ENCODE measurements around the gene MSH4. TPM values are rescaled to one million over a fixed set of nuclear protein-coding genes. Genes with fewer than 3 reads are reported as not detected.
"Not testable (repeated sequence)": the region's sequence is repeated elsewhere in the genome, so short reads cannot be mapped to it uniquely, and the experiment has no call there.

MSH4 gene
- total and polyA plus RNA-seq, 2 donors, result 0.19 to 0.89 TPM

DNA sequence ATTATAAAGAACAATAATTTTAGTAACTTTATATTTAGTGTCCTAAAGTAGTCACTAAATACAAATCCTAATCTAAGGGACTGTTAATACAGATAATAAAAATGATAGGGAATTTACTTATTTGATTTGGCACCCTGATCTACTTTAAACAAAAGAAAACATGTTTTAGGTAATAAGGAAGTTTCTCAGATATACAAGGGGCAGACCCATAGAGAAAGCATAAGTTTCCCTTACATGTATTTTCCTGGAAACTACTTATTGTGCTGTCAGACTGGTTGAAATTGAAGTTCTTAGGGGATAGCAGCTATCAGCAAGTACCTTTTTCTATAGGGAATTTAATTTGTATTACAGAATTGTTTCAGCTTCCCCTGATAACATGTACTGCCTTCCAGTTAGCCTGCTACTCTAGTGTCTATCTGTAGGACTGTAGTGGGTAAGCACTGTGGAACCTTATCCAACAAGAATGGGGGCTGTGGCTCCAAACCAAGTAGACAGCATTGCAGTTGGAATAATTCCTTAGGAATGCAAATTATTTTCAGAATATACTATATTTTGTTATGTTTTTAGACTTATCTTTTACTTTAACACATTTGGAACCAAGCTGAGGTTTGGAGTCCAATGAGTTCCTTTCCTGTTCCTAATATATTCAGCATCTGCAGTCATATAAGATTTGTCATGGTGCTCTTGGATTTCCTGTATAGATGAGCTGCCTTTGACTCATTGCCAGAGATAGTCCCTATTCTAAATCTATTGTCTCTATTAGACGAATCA, 14.7 kb downstream of the MSH4 start:
- WGBS, result 97% methylated on average over 1 of the region's 1 CpG
- no peaks in the 10 kb centered on the region for H3K27me3 ChIP-seq (ENCODE audit: control insufficient read depth in 2 of 2, insufficient read depth in 1 of 2, low read length in 1 of 2)
- no peak overlapping the region for H3K27ac ChIP-seq (ENCODE audit: low read depth in 1 of 2, low read length in 1 of 2)
- H3K36me3 ChIP-seq (ENCODE audit: control insufficient read depth in 2 of 2, insufficient read depth in 2 of 2, low read length in 1 of 2), result no peaks in the 10 kb centered on the region
- no peaks in the 10 kb centered on the region for H3K4me1 ChIP-seq (ENCODE audit: control insufficient read depth in 2 of 2, insufficient read depth in 2 of 2, low read length in 2 of 2)
- DNase-seq (ENCODE audit: low read depth in 6 of 9, low spot score in 9 of 9), result no peak
- no peak overlapping the region for H3K4me3 ChIP-seq (ENCODE audit: low read length in 2 of 2)
- no peaks in the 10 kb centered on the region for H3K9me3 ChIP-seq (ENCODE audit: control insufficient read depth in 2 of 2, insufficient read depth in 1 of 2, low read length in 1 of 2)

DNA sequence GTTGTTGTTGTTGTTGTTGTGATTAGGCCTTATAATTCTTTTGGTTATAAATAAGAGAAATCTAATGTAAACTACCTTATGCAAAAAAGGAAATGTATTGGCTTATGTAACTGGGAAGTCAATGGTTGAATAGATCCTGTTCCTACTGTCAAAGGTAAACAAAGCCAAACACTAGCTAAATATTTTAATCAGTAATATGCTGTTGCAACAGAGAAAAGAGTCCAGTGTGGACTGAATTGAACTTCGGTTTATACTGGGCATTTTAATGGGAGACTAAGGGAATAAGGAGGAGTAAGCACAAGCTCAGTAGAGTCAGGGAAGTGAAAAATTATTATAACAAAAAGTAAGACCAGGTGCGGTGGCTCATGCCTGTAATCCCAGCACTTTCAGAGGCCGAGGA, 15.4 kb downstream of the MSH4 start:
- no peak for DNase-seq (ENCODE audit: low read depth in 6 of 9, low spot score in 9 of 9)
- 98% methylated on average over 3 of the region's 3 CpGs for whole genome bisulfite sequencing
- no peaks in the 10 kb centered on the region for H3K27me3 ChIP-seq (ENCODE audit: control insufficient read depth in 2 of 2, insufficient read depth in 1 of 2, low read length in 1 of 2)
- H3K36me3 ChIP-seq (ENCODE audit: control insufficient read depth in 2 of 2, insufficient read depth in 2 of 2, low read length in 1 of 2), result no peaks in the 10 kb centered on the region
- H3K4me1 ChIP-seq (ENCODE audit: control insufficient read depth in 2 of 2, insufficient read depth in 2 of 2, low read length in 2 of 2), result no peaks in the 10 kb centered on the region
- no peak overlapping the region for H3K4me3 ChIP-seq (ENCODE audit: low read length in 2 of 2)
- H3K27ac ChIP-seq (ENCODE audit: low read depth in 1 of 2, low read length in 1 of 2), result no peak overlapping the region
- H3K9me3 ChIP-seq (ENCODE audit: control insufficient read depth in 2 of 2, insufficient read depth in 1 of 2, low read length in 1 of 2), result no peaks in the 10 kb centered on the region

DNA sequence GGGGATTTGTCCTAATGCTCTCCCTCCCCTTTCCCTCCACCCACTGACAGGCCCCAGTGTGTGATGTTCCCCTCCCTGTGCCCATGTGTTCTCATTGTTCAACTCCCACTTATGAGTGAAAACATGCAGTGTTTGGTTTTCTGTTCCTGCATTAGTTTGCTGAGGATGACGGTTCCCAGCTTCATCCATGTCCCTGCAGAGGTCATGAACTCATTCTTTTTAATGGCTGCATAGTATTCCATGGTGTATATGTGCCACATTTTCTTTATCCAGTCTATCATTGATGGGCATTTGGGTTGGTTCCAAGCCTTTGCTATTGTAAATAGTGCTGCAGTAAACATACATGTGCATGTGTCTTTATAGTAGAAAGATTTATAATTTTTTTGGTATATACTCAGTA, 26.9 kb downstream of the MSH4 start:
- DNase-seq (ENCODE audit: low read depth in 6 of 9, low spot score in 9 of 9); H3K27me3 ChIP-seq (ENCODE audit: control insufficient read depth in 2 of 2, insufficient read depth in 1 of 2, low read length in 1 of 2); H3K4me3 ChIP-seq (ENCODE audit: low read length in 2 of 2); H3K36me3 ChIP-seq (ENCODE audit: control insufficient read depth in 2 of 2, insufficient read depth in 2 of 2, low read length in 1 of 2); H3K27ac ChIP-seq (ENCODE audit: low read depth in 1 of 2, low read length in 1 of 2); H3K4me1 ChIP-seq (ENCODE audit: control insufficient read depth in 2 of 2, insufficient read depth in 2 of 2, low read length in 2 of 2); H3K9me3 ChIP-seq (ENCODE audit: control insufficient read depth in 2 of 2, insufficient read depth in 1 of 2, low read length in 1 of 2): not testable (repeated sequence)
- WGBS, result 90% methylated on average over 1 of the region's 1 CpG

DNA sequence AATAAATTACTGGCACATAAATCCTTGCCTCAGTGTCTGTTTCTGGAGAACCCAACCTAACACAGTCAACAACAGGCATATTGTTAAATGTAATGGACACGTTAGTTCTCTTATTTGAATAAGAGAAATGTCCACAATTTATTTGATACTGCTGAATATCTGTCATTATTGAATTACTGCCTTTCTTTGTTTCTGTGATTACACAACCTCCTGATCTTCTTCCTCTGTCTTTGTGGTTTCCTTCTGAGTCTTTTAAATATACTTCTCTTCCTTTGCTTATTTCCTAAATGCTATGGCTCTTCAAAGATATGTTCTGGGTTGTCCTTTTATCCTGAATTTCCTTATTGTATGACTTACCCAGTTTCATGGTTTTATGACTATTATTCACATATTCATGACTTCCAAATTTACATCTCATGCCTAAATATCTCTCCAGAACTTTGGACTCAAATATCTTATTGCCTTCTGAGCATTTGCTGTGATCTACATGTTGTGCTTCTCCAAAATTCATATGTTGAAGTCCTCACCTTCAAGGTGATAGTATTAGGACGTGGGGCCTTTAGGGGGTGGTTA, 39.9 kb downstream of the MSH4 start:
- Histone ChIP-seq H3K27ac (ENCODE audit: low read depth in 1 of 2, low read length in 1 of 2) (no peak overlapping the region), H3K4me3 (ENCODE audit: low read length in 2 of 2) (no peak overlapping the region), H3K36me3 (ENCODE audit: control insufficient read depth in 2 of 2, insufficient read depth in 2 of 2, low read length in 1 of 2) (no peaks in the 10 kb centered on the region), H3K27me3 (ENCODE audit: control insufficient read depth in 2 of 2, insufficient read depth in 1 of 2, low read length in 1 of 2) (no peaks in the 10 kb centered on the region), H3K9me3 (ENCODE audit: control insufficient read depth in 2 of 2, insufficient read depth in 1 of 2, low read length in 1 of 2) (no peaks in the 10 kb centered on the region), H3K4me1 (ENCODE audit: control insufficient read depth in 2 of 2, insufficient read depth in 2 of 2, low read length in 2 of 2) (no peaks in the 10 kb centered on the region)
- DNase-seq (ENCODE audit: low read depth in 6 of 9, low spot score in 9 of 9), result no peak
- 77% methylated on average over 2 of the region's 2 CpGs for WGBS

DNA sequence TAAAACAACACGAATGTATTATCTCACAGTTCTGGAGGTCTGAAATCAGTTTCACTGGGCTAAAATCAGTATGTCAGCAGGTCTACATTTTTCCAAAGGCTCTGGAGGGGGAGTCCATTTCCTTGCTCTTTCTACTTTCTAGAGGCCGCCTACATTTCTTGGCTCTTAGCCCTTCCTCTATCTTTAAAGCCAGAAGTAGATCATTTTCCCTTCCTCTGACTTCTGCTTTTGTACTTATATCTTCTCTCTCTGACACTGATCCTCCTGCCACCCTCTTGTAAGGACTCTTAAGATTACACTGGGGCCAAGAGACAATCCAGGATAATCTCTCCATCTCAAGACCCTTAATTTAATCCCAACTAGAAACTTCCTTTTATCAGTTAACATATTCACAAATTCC, 41.4 kb downstream of the MSH4 start:
- DNase-seq (ENCODE audit: low read depth in 6 of 9, low spot score in 9 of 9), result no peak
- Histone ChIP-seq H3K27ac (ENCODE audit: low read depth in 1 of 2, low read length in 1 of 2) (no peak overlapping the region), H3K36me3 (ENCODE audit: control insufficient read depth in 2 of 2, insufficient read depth in 2 of 2, low read length in 1 of 2) (no peaks in the 10 kb centered on the region), H3K27me3 (ENCODE audit: control insufficient read depth in 2 of 2, insufficient read depth in 1 of 2, low read length in 1 of 2) (no peaks in the 10 kb centered on the region), H3K4me3 (ENCODE audit: low read length in 2 of 2) (no peak overlapping the region), H3K4me1 (ENCODE audit: control insufficient read depth in 2 of 2, insufficient read depth in 2 of 2, low read length in 2 of 2) (no peaks in the 10 kb centered on the region), H3K9me3 (ENCODE audit: control insufficient read depth in 2 of 2, insufficient read depth in 1 of 2, low read length in 1 of 2) (no peaks in the 10 kb centered on the region)
- WGBS, result 91% methylated on average over 2 of the region's 2 CpGs

DNA sequence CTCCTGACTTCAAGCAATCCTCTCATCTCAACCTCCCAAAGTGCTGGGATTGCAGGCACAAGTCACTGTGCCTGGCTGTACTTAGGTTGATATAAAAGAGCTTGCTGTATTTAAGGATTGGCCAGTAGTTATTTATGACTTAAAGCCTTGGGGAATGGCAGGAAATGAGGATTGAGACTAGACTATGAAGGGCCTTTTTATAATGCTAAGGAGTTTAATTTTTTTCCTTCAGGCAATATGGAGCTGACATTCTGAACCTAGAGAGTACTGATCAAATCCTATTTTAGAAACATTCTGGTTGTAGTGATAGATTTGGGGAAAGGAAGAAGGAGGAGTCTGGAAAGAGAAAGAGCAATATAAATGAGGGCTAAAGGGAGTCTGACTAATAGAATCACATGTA, 44.7 kb downstream of the MSH4 start:
- Histone ChIP-seq H3K4me1 (ENCODE audit: control insufficient read depth in 2 of 2, insufficient read depth in 2 of 2, low read length in 2 of 2) (no peaks in the 10 kb centered on the region), H3K9me3 (ENCODE audit: control insufficient read depth in 2 of 2, insufficient read depth in 1 of 2, low read length in 1 of 2) (no peaks in the 10 kb centered on the region), H3K27me3 (ENCODE audit: control insufficient read depth in 2 of 2, insufficient read depth in 1 of 2, low read length in 1 of 2) (no peaks in the 10 kb centered on the region), H3K27ac (ENCODE audit: low read depth in 1 of 2, low read length in 1 of 2) (no peak overlapping the region), H3K4me3 (ENCODE audit: low read length in 2 of 2) (no peak overlapping the region), H3K36me3 (ENCODE audit: control insufficient read depth in 2 of 2, insufficient read depth in 2 of 2, low read length in 1 of 2) (no peaks in the 10 kb centered on the region)
- DNase-seq (ENCODE audit: low read depth in 6 of 9, low spot score in 9 of 9), result no peak

DNA sequence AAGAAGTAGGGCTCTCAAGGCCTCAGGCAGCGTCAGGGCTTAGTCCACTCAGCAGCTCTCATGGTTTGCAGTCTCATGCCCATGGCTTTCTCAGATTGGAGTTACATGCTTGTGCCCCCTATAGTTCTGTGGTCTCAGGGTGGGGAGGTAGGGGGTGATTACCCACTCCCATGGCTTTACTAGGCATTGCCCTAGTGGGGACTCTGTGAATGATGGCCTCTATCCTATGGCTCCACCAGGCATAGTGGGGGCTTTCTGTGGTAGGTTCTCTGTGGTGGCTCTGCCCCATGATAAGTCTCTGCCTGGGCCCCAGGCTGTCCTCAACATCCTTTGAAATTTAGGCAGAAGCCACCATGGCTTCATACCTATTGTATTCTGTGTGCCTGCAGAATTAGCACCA, 48.9 kb downstream of the MSH4 start:
- H3K27ac ChIP-seq (ENCODE audit: low read depth in 1 of 2, low read length in 1 of 2), result no peak overlapping the region
- H3K27me3 ChIP-seq (ENCODE audit: control insufficient read depth in 2 of 2, insufficient read depth in 1 of 2, low read length in 1 of 2), result no peaks in the 10 kb centered on the region
- no peaks in the 10 kb centered on the region for H3K36me3 ChIP-seq (ENCODE audit: control insufficient read depth in 2 of 2, insufficient read depth in 2 of 2, low read length in 1 of 2)
- 32% methylated on average over 1 of the region's 1 CpG for WGBS
- DNase-seq (ENCODE audit: low read depth in 6 of 9, low spot score in 9 of 9), result no peak
- H3K4me1 ChIP-seq (ENCODE audit: control insufficient read depth in 2 of 2, insufficient read depth in 2 of 2, low read length in 2 of 2), result no peaks in the 10 kb centered on the region
- no peaks in the 10 kb centered on the region for H3K9me3 ChIP-seq (ENCODE audit: control insufficient read depth in 2 of 2, insufficient read depth in 1 of 2, low read length in 1 of 2)
- no peak overlapping the region for H3K4me3 ChIP-seq (ENCODE audit: low read length in 2 of 2)

DNA sequence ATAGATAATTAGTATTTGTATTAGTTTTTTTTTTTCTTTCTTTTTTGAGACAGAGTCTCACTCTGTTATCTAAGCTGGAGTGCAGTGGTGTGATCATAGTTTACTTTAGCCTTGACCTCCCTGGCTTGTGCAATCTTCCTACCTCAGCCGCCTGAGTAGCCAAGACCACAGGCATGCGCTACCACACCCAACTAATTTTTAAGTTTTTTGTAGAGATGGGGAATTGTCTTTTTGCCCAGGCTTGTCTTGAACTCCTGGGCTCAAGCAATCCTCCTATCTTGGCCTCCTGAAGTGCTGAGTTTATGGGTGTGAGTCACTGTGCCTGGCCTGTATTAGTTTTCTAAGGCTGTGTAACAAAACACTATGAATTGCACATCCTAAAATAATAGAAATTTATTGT, 58.3 kb downstream of the MSH4 start:
- WGBS, result 98% methylated on average over 2 of the region's 2 CpGs
- no peak for DNase-seq (ENCODE audit: low read depth in 6 of 9, low spot score in 9 of 9)
- Histone ChIP-seq H3K27ac (ENCODE audit: low read depth in 1 of 2, low read length in 1 of 2) (no peak overlapping the region), H3K4me1 (ENCODE audit: control insufficient read depth in 2 of 2, insufficient read depth in 2 of 2, low read length in 2 of 2) (no peaks in the 10 kb centered on the region), H3K27me3 (ENCODE audit: control insufficient read depth in 2 of 2, insufficient read depth in 1 of 2, low read length in 1 of 2) (no peaks in the 10 kb centered on the region), H3K36me3 (ENCODE audit: control insufficient read depth in 2 of 2, insufficient read depth in 2 of 2, low read length in 1 of 2) (no peaks in the 10 kb centered on the region), H3K9me3 (ENCODE audit: control insufficient read depth in 2 of 2, insufficient read depth in 1 of 2, low read length in 1 of 2) (no peaks in the 10 kb centered on the region), H3K4me3 (ENCODE audit: low read length in 2 of 2) (no peak overlapping the region)

DNA sequence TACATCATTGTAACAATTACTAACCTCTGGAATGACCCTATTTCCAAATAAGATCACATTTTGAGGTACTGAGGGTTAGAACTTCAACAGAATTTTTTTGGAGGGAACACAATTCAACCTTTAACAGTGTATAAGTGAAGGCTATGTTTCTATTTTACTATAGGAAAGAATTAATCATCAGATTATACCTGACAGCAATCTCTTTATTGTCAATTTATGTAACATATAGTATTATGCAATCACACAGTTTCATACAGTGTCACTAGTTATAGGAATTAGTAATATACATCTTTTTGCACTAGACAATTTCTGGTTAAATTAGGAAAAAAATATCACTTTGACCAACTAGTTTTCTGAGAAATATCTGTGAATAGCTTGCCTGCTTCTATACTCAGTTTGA, 59.1 kb downstream of the MSH4 start:
- no peak overlapping the region for H3K4me3 ChIP-seq (ENCODE audit: low read length in 2 of 2)
- no peaks in the 10 kb centered on the region for H3K4me1 ChIP-seq (ENCODE audit: control insufficient read depth in 2 of 2, insufficient read depth in 2 of 2, low read length in 2 of 2)
- no peaks in the 10 kb centered on the region for H3K36me3 ChIP-seq (ENCODE audit: control insufficient read depth in 2 of 2, insufficient read depth in 2 of 2, low read length in 1 of 2)
- no peaks in the 10 kb centered on the region for H3K27me3 ChIP-seq (ENCODE audit: control insufficient read depth in 2 of 2, insufficient read depth in 1 of 2, low read length in 1 of 2)
- H3K9me3 ChIP-seq (ENCODE audit: control insufficient read depth in 2 of 2, insufficient read depth in 1 of 2, low read length in 1 of 2), result no peaks in the 10 kb centered on the region
- H3K27ac ChIP-seq (ENCODE audit: low read depth in 1 of 2, low read length in 1 of 2), result no peak overlapping the region
- DNase-seq (ENCODE audit: low read depth in 6 of 9, low spot score in 9 of 9), result no peak

All from thymus (tissue), 11 donors.